Central memory CD8-positive, alpha-beta T cell (primary cell): ENCODE data around the gene SSTR4.
"Not testable (repeated sequence)": the region's sequence is repeated elsewhere in the genome, so short reads cannot be mapped to it uniquely, and the experiment has no call there.

Experiments used
- ATAC-seq: fragments of 150-1000 bp; cut with Tn5 transposase; replicated peaks from 2 replicates; pipeline ENCODE4 v1.10.0; 2022; ENCODE audit warnings: mild to moderate bottlenecking, moderate FRiP score, moderate number of reproducible peaks; ENCODE audit not compliant: poor library complexity, severe bottlenecking; ENCODE audit errors: extremely low read depth
- DNase-seq, 2 donors: peaks; one replicate each; pipeline ENCODE4 v3.0.0; 2021; ENCODE audit warnings: low spot score in 2 of 2
- H3K27ac Mint-ChIP-seq: one replicate; pipeline ENCODE4 v1.8.0; 2022; ENCODE audit warnings: low read depth, mild to moderate bottlenecking, moderate library complexity, mixed read lengths
- H3K27me3 Mint-ChIP-seq: one replicate; pipeline ENCODE4 v1.8.0; 2022; ENCODE audit warnings: mixed read lengths
- H3K36me3 Mint-ChIP-seq: one replicate; pipeline ENCODE4 v1.8.0; 2022; ENCODE audit warnings: mild to moderate bottlenecking, moderate library complexity, mixed read lengths; ENCODE audit not compliant: insufficient read depth
- H3K4me1 Mint-ChIP-seq: one replicate; pipeline ENCODE4 v1.8.0; 2022; ENCODE audit warnings: mixed read lengths
- H3K4me3 Mint-ChIP-seq: one replicate; pipeline ENCODE4 v1.8.0; 2022; ENCODE audit warnings: mild to moderate bottlenecking, moderate library complexity, mixed read lengths
- H3K9me3 Mint-ChIP-seq: one replicate; pipeline ENCODE4 v1.8.0; 2022; ENCODE audit warnings: mixed read lengths

Gene SSTR4

DNA sequence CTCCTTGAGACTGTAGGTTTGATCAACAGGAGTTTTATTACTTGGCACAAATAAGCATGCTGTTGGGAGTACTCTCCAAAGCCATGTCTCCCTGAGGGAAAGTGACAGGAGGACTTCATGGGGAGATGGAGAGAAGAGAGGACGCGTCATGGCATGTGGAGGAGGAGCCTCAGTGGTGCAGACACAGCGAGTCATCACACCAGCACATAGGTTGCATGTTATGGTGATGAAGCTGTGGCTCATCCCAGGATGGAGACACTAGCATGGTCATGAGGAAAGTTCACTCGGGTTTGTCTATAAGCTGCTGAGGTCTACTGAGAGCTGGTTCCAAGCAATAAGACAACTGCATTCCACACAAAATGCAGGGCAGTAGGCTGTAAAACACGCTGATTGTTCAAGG, 13.2 kb upstream of the SSTR4 start:
- H3K9me3 Mint-ChIP-seq = no peaks in the 10 kb centered on the region
- no peaks in the 10 kb centered on the region for H3K4me1 Mint-ChIP-seq
- no peak for ATAC-seq
- H3K27me3 Mint-ChIP-seq = no peaks in the 10 kb centered on the region
- no peak overlapping the region for H3K4me3 Mint-ChIP-seq
- DNase-seq = no peak
- H3K36me3 Mint-ChIP-seq = peaks cover 2% of the 10 kb centered on the region
- H3K27ac Mint-ChIP-seq = no peak overlapping the region

DNA sequence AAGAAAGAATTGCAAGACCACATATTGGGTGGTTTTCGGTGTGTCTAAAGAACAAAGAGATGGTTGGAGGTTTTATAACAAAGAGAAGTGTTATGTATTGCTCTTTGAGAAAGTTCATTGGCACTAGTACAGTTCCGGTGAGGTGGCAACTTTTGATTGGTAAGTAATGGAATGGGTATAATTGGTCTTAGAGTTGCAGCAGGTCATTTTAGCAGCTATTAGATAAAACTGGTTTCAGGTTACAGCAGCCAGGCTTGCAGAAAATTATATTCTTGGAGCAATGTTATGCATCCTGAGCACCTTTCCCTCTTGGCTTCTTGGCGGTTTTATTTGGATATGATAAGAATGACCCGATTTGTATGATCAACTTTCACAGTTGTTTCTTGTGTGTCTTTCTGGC, 12.3 kb upstream of the SSTR4 start:
- ATAC-seq (no peak), DNase-seq (no peak)
- Mint-ChIP-seq H3K36me3 (peaks cover 2% of the 10 kb centered on the region), H3K27ac (no peak overlapping the region), H3K4me1 (no peaks in the 10 kb centered on the region), H3K9me3 (no peaks in the 10 kb centered on the region), H3K27me3 (no peaks in the 10 kb centered on the region), H3K4me3 (no peak overlapping the region)

DNA sequence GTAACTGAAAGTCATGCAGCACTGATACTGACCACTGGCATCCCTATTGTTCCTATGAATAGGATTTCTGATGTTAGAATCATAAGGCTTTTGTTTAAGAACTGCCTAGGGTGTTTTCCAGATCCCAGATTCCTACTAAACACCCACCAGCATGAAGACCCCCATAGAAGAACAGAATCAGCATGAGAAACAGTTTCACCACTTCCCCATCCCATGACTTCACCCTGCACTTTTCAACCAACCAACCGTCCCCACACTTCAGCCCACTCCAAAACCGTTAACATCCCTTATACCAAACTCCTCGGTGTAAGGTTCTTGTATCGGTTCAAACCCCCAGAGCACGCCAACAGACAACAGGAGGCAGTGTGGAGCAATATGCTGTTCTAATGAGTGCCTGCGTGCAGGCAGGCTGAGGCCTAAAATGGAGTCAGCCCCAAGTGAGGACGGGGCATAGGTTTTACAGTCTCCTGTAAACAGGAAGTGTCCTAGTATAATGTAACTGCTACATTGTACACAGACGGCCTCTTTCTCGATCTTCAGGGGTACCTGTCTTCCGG, 11.4 kb upstream of the SSTR4 start:
- peaks cover 2% of the 10 kb centered on the region for H3K36me3 Mint-ChIP-seq
- no peaks in the 10 kb centered on the region for H3K4me1 Mint-ChIP-seq
- no peak for DNase-seq
- H3K4me3 Mint-ChIP-seq = no peak overlapping the region
- H3K9me3 Mint-ChIP-seq = no peaks in the 10 kb centered on the region
- H3K27ac Mint-ChIP-seq = no peak overlapping the region
- H3K27me3 Mint-ChIP-seq = no peaks in the 10 kb centered on the region
- no peak for ATAC-seq

DNA sequence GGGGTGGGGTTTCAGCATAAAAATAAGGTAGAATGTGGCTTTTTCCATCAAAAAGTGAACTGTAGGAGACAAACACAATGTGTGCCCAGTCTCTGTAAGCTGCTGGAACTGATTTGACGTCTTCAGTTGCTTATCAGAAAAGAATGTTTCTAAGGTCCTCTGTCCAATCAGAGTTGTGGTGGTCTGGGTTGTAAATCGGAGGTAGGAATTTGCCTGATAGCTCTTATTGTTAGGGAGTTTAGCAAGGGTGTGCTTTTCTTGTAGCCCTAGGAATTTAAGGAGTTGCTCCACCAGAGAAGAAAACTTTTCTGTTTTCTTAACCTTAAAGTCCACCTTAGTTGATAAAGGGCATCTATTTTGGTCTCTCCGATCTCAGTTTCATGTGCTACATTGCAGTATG, 10.4 kb upstream of the SSTR4 start:
- Mint-ChIP-seq H3K4me1 (no peaks in the 10 kb centered on the region), H3K27ac (no peak overlapping the region), H3K27me3 (no peaks in the 10 kb centered on the region), H3K9me3 (no peaks in the 10 kb centered on the region), H3K4me3 (no peak overlapping the region), H3K36me3 (peaks cover 2% of the 10 kb centered on the region)
- ATAC-seq (no peak), DNase-seq (no peak)

DNA sequence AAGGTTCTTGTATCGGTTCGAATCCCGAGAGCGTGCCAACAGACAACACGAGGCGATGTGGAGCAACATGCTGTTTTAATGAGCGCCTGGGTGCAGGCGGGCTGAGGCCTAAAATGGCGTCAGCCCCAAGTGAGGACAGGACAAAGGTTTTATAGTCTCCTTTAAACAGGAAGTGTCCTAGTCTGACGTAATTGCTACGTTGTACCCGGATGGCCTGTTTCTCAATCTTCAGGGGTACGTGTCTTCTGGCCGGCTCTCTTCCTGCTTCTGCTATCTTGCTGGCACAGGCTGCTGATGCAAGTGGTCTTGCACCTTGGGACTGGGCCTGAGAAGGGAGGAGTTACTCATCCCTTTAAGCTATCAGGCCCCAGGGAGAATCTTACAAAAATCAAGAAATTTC, 9.6 kb upstream of the SSTR4 start:
- ATAC-seq, H3K4me1 Mint-ChIP-seq, DNase-seq: not testable (repeated sequence)

DNA sequence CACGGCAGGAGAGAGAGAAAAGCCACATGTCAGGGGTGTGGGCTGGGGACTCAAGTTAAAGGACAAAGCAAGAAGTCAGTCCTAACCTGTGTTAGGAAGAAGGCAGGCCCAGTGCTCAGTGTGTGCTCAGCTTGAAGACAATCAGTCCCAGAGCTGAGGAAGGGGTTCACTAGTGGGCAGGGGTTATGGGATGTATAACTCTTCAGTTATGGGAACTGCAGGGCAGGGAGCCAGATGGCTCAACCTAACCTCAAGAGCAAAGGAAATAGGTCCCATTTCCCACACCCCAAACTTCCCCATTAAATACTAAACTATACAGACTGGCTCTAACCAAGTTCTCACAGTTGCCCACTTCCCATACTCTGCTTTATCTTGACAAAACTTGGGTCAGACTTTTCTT, 7.4 kb upstream of the SSTR4 start:
- ATAC-seq (no peak), DNase-seq (no peak)
- no peaks in the 10 kb centered on the region for H3K4me1 Mint-ChIP-seq
- no peaks in the 10 kb centered on the region for H3K9me3 Mint-ChIP-seq
- H3K4me3 Mint-ChIP-seq = no peak overlapping the region
- no peak overlapping the region for H3K27ac Mint-ChIP-seq
- peaks cover 2% of the 10 kb centered on the region for H3K36me3 Mint-ChIP-seq
- H3K27me3 Mint-ChIP-seq = peaks cover 8% of the 10 kb centered on the region

More for the DNA sequence above, 9.6 kb upstream of the SSTR4 start:
- not testable (repeated sequence) for H3K9me3 Mint-ChIP-seq, H3K36me3 Mint-ChIP-seq, H3K27me3 Mint-ChIP-seq, H3K4me3 Mint-ChIP-seq, H3K27ac Mint-ChIP-seq

DNA sequence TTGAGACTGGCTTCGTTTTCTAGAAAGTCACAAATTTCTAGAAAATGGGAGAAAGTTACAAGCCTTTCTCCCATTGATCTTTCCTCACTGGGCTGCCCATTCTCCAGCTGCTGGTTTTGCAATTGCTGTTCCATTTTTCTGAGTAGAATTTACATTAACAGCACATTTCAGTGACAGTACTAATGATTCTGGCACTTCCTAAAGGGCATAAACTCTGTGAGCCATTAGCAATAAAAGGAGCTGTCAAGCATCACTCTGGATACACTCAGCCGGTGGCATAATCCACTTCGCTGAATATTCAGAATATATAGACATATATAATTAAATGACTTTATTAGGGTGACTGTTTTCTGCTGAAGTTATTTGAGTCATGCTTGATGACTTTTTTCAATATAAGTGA, 6.7 kb upstream of the SSTR4 start:
- Mint-ChIP-seq H3K27me3 (peaks cover 15% of the 10 kb centered on the region), H3K27ac (no peak overlapping the region), H3K36me3 (peaks cover 4% of the 10 kb centered on the region), H3K4me1 (no peaks in the 10 kb centered on the region), H3K4me3 (no peak overlapping the region), H3K9me3 (no peaks in the 10 kb centered on the region)
- ATAC-seq (no peak), DNase-seq (no peak)

DNA sequence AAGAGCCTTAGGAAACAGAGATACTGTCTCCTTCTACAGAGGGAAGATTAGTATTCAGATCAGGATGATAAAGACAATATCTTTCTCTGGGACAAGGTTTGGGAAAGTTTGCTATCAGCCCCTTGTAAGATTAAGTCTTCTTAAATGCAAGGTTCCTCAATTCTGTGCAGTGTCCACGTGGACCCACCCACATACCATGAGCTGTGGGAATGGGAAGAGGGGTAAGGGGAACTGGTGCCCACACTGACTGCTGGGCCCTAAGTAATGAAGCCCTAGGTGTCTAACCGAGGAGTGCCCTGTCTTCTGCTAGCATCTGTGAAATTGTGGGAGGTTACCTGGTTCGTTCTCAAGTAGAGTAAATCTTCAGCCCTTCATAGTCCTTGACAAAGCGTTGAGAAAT, 5.8 kb upstream of the SSTR4 start:
- H3K27me3 Mint-ChIP-seq = peaks cover 20% of the 10 kb centered on the region
- no peaks in the 10 kb centered on the region for H3K9me3 Mint-ChIP-seq
- ATAC-seq (no peak), DNase-seq (no peak)
- H3K4me1 Mint-ChIP-seq = no peaks in the 10 kb centered on the region
- H3K27ac Mint-ChIP-seq = no peak overlapping the region
- no peak overlapping the region for H3K4me3 Mint-ChIP-seq
- peaks cover 4% of the 10 kb centered on the region for H3K36me3 Mint-ChIP-seq

DNA sequence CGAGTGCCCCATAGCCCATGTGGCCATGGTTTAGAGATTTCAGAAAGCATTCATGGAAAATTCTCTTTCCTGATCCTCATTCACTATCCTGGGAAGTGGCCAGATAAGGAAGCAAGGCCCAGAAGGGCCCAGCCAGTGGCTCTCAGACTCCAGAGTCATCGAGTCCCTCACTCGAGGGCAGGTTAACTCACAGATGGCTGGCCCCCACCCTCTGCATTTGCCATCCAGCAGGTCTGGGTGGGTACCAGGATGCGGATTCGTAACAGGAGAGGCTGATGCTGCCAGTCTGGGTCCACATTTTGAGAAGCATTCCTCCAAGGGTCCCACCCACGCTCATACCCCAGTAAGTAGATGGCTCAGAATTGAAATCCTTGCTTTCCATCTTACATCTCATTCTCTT, 3.8 kb upstream of the SSTR4 start:
- Mint-ChIP-seq H3K27me3 (peaks cover 22% of the 10 kb centered on the region), H3K36me3 (peaks cover 2% of the 10 kb centered on the region), H3K9me3 (no peaks in the 10 kb centered on the region), H3K4me3 (no peak overlapping the region), H3K4me1 (no peaks in the 10 kb centered on the region), H3K27ac (no peak overlapping the region)
- ATAC-seq = no peak
- DNase-seq = no peak

DNA sequence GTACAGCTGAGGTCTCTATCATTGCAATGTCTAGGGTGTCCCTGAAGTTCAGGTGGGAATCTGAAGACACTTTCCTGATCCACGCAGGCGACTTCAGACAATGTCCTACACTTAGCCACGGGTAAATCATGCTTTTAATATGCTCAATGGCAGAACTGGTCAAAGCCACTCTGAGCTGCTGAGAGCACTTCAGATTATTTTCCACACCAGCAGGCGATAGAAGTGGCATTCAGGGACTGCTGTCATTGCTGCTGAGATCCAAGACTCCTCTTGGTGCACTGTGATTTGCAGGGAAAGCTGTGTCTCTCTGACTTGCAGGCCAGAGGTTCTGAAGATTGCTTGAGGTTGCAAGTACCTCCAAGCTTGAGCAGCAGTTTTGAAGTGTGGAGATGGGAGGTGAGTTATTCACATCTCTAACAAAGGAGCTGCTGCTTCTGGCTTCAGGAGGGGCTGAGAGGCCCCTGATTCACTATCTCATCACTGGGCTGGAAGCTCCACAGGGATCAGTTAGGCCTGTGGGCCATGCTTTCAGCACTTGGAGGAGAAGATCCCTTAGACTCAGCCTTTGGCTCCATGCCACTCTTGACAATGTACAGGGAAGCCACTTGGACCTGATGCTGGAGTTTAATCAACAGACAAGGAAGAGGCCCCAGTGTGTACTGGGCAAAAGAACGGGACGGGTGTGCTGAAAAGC, 2.9 kb upstream of the SSTR4 start:
- H3K36me3 Mint-ChIP-seq = peaks cover 2% of the 10 kb centered on the region
- H3K27ac Mint-ChIP-seq = no peak overlapping the region
- no peak for DNase-seq
- peaks cover 31% of the 10 kb centered on the region for H3K27me3 Mint-ChIP-seq
- no peaks in the 10 kb centered on the region for H3K9me3 Mint-ChIP-seq
- ATAC-seq = no peak
- no peak overlapping the region for H3K4me3 Mint-ChIP-seq
- H3K4me1 Mint-ChIP-seq = no peaks in the 10 kb centered on the region

DNA sequence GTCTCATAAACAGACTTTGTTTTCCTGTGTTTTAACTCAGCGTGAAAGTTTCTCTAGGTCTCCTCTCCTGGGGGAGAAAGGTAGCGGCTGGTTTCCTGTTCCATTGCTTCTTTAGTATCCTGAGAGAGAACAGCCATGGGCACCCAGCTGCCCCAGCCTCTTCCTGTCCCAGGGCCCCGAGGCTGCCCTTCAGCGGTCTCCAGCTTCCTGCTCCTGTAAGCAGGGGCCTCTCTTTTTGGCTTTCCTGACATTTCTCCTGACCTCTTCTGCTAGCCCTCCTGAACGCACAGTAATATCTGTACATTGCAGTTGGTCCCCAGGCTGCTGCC, 2.4 kb upstream of the SSTR4 start:
- no peak overlapping the region for H3K4me3 Mint-ChIP-seq
- ATAC-seq (no peak), DNase-seq (no peak)
- no peaks in the 10 kb centered on the region for H3K4me1 Mint-ChIP-seq
- no peak overlapping the region for H3K27ac Mint-ChIP-seq
- no peaks in the 10 kb centered on the region for H3K9me3 Mint-ChIP-seq
- H3K36me3 Mint-ChIP-seq = peaks cover 2% of the 10 kb centered on the region
- peaks cover 36% of the 10 kb centered on the region for H3K27me3 Mint-ChIP-seq

DNA sequence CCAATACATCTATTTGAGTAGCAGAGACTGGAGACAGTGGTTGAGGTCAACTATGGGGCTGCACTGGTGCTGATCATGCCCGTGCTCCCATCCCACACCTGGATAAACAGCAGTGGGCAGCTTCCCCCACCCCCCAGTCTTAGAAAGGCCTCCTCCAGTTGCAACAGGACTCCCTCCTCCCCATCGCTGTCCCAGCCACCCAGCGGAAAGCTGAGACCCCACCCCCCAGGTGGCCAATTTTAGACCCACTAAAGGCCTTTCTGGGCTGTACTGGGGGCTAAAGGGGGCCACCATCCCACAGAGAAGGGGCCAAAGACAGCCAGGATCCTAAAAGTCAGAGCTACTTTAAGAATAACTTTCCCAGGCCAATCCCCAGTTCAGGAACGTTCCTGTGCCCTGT, 1.2 kb upstream of the SSTR4 start:
- Mint-ChIP-seq H3K36me3 (peaks cover 2% of the 10 kb centered on the region), H3K27me3 (peaks cover 37% of the 10 kb centered on the region), H3K9me3 (no peaks in the 10 kb centered on the region), H3K4me1 (no peaks in the 10 kb centered on the region), H3K4me3 (no peak overlapping the region), H3K27ac (no peak overlapping the region)
- no peak for DNase-seq
- no peak for ATAC-seq

DNA sequence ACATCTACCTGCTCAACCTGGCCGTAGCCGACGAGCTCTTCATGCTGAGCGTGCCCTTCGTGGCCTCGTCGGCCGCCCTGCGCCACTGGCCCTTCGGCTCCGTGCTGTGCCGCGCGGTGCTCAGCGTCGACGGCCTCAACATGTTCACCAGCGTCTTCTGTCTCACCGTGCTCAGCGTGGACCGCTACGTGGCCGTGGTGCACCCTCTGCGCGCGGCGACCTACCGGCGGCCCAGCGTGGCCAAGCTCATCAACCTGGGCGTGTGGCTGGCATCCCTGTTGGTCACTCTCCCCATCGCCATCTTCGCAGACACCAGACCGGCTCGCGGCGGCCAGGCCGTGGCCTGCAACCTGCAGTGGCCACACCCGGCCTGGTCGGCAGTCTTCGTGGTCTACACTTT, 619 bp downstream of the SSTR4 start:
- ATAC-seq (no peak), DNase-seq (no peak)
- H3K9me3 Mint-ChIP-seq = no peaks in the 10 kb centered on the region
- H3K27ac Mint-ChIP-seq = no peak overlapping the region
- H3K36me3 Mint-ChIP-seq = peaks cover 2% of the 10 kb centered on the region
- no peak overlapping the region for H3K4me3 Mint-ChIP-seq
- peaks cover 49% of the 10 kb centered on the region for H3K27me3 Mint-ChIP-seq
- no peaks in the 10 kb centered on the region for H3K4me1 Mint-ChIP-seq
